Colonic mucosa (tissue), 4 donors: ENCODE data around the gene PPP1R13L. TPM values are rescaled to one million over a fixed set of nuclear protein-coding genes. Genes with fewer than 3 reads are reported as not detected.

Experiments used
- DNase-seq: peaks from one replicate; pipeline ENCODE4 v3.0.0-alpha.2; 2020
- H3K27ac ChIP-seq: fragments of 200-600 bp; one replicate; pipeline ENCODE4 v1.8.0; 2021
- H3K27me3 ChIP-seq: fragments of 200-600 bp; one replicate; pipeline ENCODE4 v1.8.0; 2021
- H3K36me3 ChIP-seq: fragments of 200-600 bp; one replicate; pipeline ENCODE4 v1.8.0; 2021
- H3K4me1 ChIP-seq: fragments of 200-600 bp; one replicate; pipeline ENCODE4 v1.8.0; 2021; ENCODE audit warnings: mild to moderate bottlenecking
- H3K4me3 ChIP-seq: fragments of 200-600 bp; one replicate; pipeline ENCODE4 v1.8.0; 2021
- H3K9ac ChIP-seq, 2 donors: one replicate each; pipeline ENCODE4 v1.7.0; 2013; ENCODE audit warnings: control low read depth in 2 of 2, low read depth in 2 of 2, low read length in 2 of 2
- H3K9me3 ChIP-seq: fragments of 200-600 bp; one replicate; pipeline ENCODE4 v1.8.0; 2021
- CTCF ChIP-seq: fragments of 200-600 bp; IDR thresholded peaks from one replicate; pipeline ENCODE4 v1.8.0; 2022; ENCODE audit warnings: antibody characterized with exemption, mild to moderate bottlenecking
- intact Hi-C: fragments of 100-400 bp; cut with DNase I; formaldehyde crosslinking; loops from one replicate; pipeline ENCODE4 v1.14.1; 2022
- microRNA-seq: library from miRNA; unstranded; fragments of <30 nt; microRNA quantifications from one replicate; pipeline ENCODE4, GENCODE V29; 2019
- total RNA-seq, 2 donors: library from RNA; stranded (reverse); fragmentation: NEBNext Ultra II Directional in 1 of 2; extraction: Animal tissue kit (Norgen Biotek cat#: 25700) in 1 of 2; gene quantifications; one replicate each; pipeline ENCODE4 v1.2.1, GENCODE V29; 2021
- donor health status: healthy.
- donor health status: DM: no; HTN: no; CAD: no.
- donor health status: DM: no; HTN: no; CAD: no.

PPP1R13L gene
- total RNA-seq, 2 donors from 2014 or later, result 25.9 to 46.2 TPM

- no peak for TF ChIP-seq CTCF
- no peak overlapping the region for H3K4me3 ChIP-seq
- no peaks in the 10 kb centered on the region for H3K27me3 ChIP-seq
- no peaks in the 10 kb centered on the region for H3K9me3 ChIP-seq
- no peak overlapping the region for H3K9ac ChIP-seq
- no peak for DNase-seq
- intact Hi-C loops, result no loop called here
- no peaks in the 10 kb centered on the region for H3K36me3 ChIP-seq
- H3K27ac ChIP-seq, result no peak overlapping the region
- no peaks in the 10 kb centered on the region for H3K4me1 ChIP-seq
Measured at GRCh38 chr19:45331411-45331810, 73.5 kb downstream of the PPP1R13L start.

Small RNA genes within 50 kb of the gene (microRNA-seq; reads per million reads assigned to microRNA genes)
- gene MIR6088, result not detected

Other genes with a start within 250 kb of the PPP1R13L start
- gene NKPD1, start 244.1 kb downstream of the PPP1R13L start, total RNA-seq, result under 1 TPM in 1 of 2 donors, not detected in 1; 0.07 TPM
- gene TRAPPC6A, start 226.8 kb downstream of the PPP1R13L start, total RNA-seq, result 10 to 100 TPM; 17.2 to 35.2 TPM
- 10 to 100 TPM; 10.4 to 15.9 TPM for gene BLOC1S3, start 226.3 kb downstream of the PPP1R13L start, total RNA-seq
- gene EXOC3L2, start 159.7 kb downstream of the PPP1R13L start, total RNA-seq, result 1 to 10 TPM; 1.4 to 1.6 TPM
- gene MARK4, start 153.8 kb downstream of the PPP1R13L start, total RNA-seq, result 10 to 100 TPM; 12.7 to 28.6 TPM
- under 1 TPM in 1 of 2 donors, not detected in 1; 0.53 TPM for gene CKM, start 82.2 kb downstream of the PPP1R13L start, total RNA-seq
- gene KLC3, start 64.3 kb downstream of the PPP1R13L start, total RNA-seq, result not detected
- 10 to 100 TPM; 12.7 to 17.4 TPM for gene ERCC2, start 34.5 kb downstream of the PPP1R13L start, total RNA-seq
- gene POLR1G, start 1.6 kb upstream of the PPP1R13L start, total RNA-seq, result 1 to 10 TPM; 2.0 to 8.5 TPM
- gene ERCC1, start 18.8 kb upstream of the PPP1R13L start, total RNA-seq, result 10 to 100 TPM; 30.0 to 37.3 TPM
- 1 to 10 TPM; 1.5 to 3.4 TPM for gene FOSB, start 62.9 kb upstream of the PPP1R13L start, total RNA-seq
- gene RTN2, start 92.0 kb upstream of the PPP1R13L start, total RNA-seq, result 1 to 10 TPM; 4.9 to 8.4 TPM
- gene PPM1N, start 93.4 kb upstream of the PPP1R13L start, total RNA-seq, result 1 to 10 TPM in 1 of 2 donors, under 1 TPM in 1; 0.67 to 1.7 TPM
- 100 to 1,000 TPM; 236 to 261 TPM for gene VASP, start 102.4 kb upstream of the PPP1R13L start, total RNA-seq
- 10 to 100 TPM; 12.4 to 14.8 TPM for gene OPA3, start 179.7 kb upstream of the PPP1R13L start, total RNA-seq
- gene GPR4, start 197.1 kb upstream of the PPP1R13L start, total RNA-seq, result 1 to 10 TPM in 1 of 2 donors, under 1 TPM in 1; 0.52 to 2.0 TPM
- gene EML2, start 234.3 kb upstream of the PPP1R13L start, total RNA-seq, result 100 to 1,000 TPM in 1 of 2 donors, 10 to 100 TPM in 1; 96.2 to 106 TPM